ENCODE results near the gene RNF213.

Gene RNF213

DNA sequence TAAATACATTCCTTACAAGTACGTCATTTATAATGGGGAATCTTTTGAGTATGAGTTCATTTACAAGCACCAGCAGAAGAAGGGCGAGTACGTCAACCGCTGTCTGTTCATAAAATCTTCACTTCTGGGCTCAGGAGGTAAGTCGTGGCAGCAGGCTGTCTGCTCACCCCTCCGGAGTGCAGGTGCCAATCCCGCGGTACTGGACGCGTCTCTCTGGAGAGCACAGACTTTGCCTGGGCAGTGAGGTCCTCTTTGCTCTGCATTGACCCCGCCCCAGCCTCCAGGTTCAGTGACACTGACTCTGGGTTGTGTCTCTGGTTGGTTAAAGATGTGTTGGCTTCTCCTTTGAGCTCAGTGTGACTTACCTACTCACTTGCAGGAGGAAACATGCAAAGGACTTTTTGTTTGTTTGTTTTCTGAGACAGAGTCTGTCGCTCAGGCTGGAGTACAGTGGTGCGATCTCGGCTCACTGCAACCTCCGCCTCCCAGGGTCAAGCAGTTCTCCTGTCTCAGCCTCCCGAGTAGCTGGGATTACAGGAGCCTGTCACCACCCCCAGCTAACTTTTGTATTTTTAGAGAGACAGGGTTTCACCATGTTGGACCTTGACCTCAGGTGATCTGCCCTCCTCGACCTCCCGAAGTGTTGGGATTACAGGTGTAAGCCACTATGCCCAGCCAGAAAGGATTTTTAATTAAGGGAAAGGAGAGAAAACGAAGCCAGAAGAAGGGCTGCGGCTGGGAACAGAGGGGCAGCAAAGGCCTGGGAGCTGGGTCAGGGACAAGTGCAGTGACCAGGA lies 31.2 kb downstream of the RNF213 start:
- H2AFZ ChIP-seq = no peak overlapping the region
- no peaks in the 10 kb centered on the region for H3K36me3 ChIP-seq (ENCODE audit: control insufficient read depth, insufficient read depth, low read length)
- H3K9me3 ChIP-seq (ENCODE audit: control insufficient read depth, low read length) = no peaks in the 10 kb centered on the region
- H3K9ac ChIP-seq = no peak overlapping the region
- TF ChIP-seq CTCF (IDR thresholded peaks at IDR 0.05) = no peak
- H3K79me2 ChIP-seq = peaks cover 48% of the 10 kb centered on the region
- no peaks in the 10 kb centered on the region for H3K27me3 ChIP-seq (ENCODE audit: control insufficient read depth, insufficient read depth, low read length)
- H3K4me1 ChIP-seq = no peaks in the 10 kb centered on the region
- H3K4me3 ChIP-seq (ENCODE audit: low read depth, low read length) = no peak overlapping the region
- H3K4me2 ChIP-seq (ENCODE audit: low read length) = no peak overlapping the region
- H3K27ac ChIP-seq = no peak overlapping the region

- peak; percentile 8 for TF ChIP-seq CTCF (IDR thresholded peaks at IDR 0.05)
- Histone ChIP-seq H3K4me1 (no peaks in the 10 kb centered on the region), H3K36me3 (ENCODE audit: control insufficient read depth, insufficient read depth, low read length) (no peaks in the 10 kb centered on the region), H3K4me3 (ENCODE audit: low read depth, low read length) (no peak overlapping the region), H2AFZ (no peak overlapping the region), H3K9ac (no peak overlapping the region), H3K4me2 (ENCODE audit: low read length) (no peak overlapping the region), H3K79me2 (peaks cover 41% of the 10 kb centered on the region), H3K27ac (no peak overlapping the region), H3K27me3 (ENCODE audit: control insufficient read depth, insufficient read depth, low read length) (no peaks in the 10 kb centered on the region), H3K9me3 (ENCODE audit: control insufficient read depth, low read length) (no peaks in the 10 kb centered on the region)
Measured at GRCh38 chr17:80292521-80292971, 31.9 kb downstream of the RNF213 start.

DNA sequence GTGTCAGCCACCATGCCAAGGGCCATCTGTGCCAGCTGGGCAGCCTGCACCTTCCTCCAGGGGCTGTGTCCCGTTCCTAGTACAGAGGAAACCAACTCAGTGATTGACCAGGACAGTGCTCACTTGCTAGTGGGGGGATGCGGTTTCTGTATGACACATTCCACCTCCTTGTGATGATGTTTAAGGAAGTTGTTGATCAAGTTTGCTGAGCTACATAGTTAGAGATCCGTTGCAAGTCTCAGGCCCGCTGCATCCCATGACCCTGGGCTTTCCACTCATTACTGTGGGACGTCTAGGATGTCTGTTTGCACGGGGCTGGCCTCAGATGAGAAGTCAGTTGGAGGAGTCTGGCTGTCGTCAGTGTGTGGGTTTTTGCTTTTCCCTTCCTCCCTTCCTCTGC lies 33.6 kb downstream of the RNF213 start:
- TF ChIP-seq CTCF (IDR thresholded peaks at IDR 0.05) = no peak
- H3K27me3 ChIP-seq (ENCODE audit: control insufficient read depth, insufficient read depth, low read length) = no peaks in the 10 kb centered on the region
- no peaks in the 10 kb centered on the region for H3K4me1 ChIP-seq
- no peak overlapping the region for H3K9ac ChIP-seq
- H3K79me2 ChIP-seq = peaks cover 29% of the 10 kb centered on the region
- H3K27ac ChIP-seq = no peak overlapping the region
- no peak overlapping the region for H3K4me2 ChIP-seq (ENCODE audit: low read length)
- no peak overlapping the region for H3K4me3 ChIP-seq (ENCODE audit: low read depth, low read length)
- no peaks in the 10 kb centered on the region for H3K9me3 ChIP-seq (ENCODE audit: control insufficient read depth, low read length)
- H3K36me3 ChIP-seq (ENCODE audit: control insufficient read depth, insufficient read depth, low read length) = no peaks in the 10 kb centered on the region
- H2AFZ ChIP-seq = no peak overlapping the region

DNA sequence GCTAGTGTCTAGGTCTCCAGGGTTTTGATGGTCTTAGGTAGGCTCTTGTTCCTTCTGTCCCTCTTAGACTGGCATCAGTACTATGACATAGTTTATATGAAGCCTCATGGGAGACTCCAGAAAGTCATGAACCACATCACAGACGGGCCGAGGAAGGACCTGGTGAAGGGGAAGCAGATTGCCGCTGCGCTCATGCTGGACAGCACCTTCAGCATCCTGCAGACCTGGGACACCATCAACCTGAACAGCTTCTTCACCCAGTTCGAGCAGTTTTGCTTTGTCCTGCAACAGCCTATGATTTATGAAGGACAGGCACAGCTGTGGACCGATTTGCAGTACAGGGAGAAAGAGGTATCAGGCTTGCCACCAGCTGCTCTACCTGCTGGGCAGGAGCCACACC lies 34.0 kb downstream of the RNF213 start:
- Histone ChIP-seq H3K4me3 (ENCODE audit: low read depth, low read length) (no peak overlapping the region), H3K4me1 (no peaks in the 10 kb centered on the region), H3K27ac (no peak overlapping the region), H3K36me3 (ENCODE audit: control insufficient read depth, insufficient read depth, low read length) (no peaks in the 10 kb centered on the region), H3K79me2 (peaks cover 29% of the 10 kb centered on the region), H3K27me3 (ENCODE audit: control insufficient read depth, insufficient read depth, low read length) (no peaks in the 10 kb centered on the region), H3K4me2 (ENCODE audit: low read length) (no peak overlapping the region), H2AFZ (no peak overlapping the region), H3K9ac (no peak overlapping the region), H3K9me3 (ENCODE audit: control insufficient read depth, low read length) (no peaks in the 10 kb centered on the region)
- no peak for TF ChIP-seq CTCF (IDR thresholded peaks at IDR 0.05)

DNA sequence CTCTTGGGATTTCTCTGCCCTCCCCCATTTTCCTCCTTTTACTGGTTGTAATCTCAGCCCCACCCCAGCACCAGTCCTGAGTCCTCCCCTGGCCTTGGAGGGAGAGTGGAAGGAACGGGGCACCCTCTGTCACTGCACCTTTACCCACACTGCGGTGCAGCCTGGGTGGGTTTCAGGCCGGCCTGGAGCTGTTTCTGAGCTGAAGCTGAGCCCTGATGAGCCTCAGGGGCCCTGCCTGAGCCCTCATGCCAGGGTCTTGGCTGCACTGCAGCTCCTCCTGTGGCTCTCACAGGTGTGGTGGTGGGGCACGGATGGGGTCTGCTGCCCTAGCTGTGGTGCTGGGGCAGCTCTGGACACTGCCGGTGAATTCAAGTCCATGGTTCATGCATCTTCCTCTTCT lies 34.5 kb downstream of the RNF213 start:
- H3K27ac ChIP-seq = no peak overlapping the region

More for the DNA sequence above, 34.5 kb downstream of the RNF213 start:
- Histone ChIP-seq H3K36me3 (ENCODE audit: control insufficient read depth, insufficient read depth, low read length) (no peaks in the 10 kb centered on the region), H3K79me2 (peaks cover 27% of the 10 kb centered on the region), H3K4me3 (ENCODE audit: low read depth, low read length) (no peak overlapping the region), H2AFZ (no peak overlapping the region), H3K9me3 (ENCODE audit: control insufficient read depth, low read length) (no peaks in the 10 kb centered on the region), H3K4me1 (no peaks in the 10 kb centered on the region), H3K9ac (no peak overlapping the region), H3K27me3 (ENCODE audit: control insufficient read depth, insufficient read depth, low read length) (no peaks in the 10 kb centered on the region), H3K4me2 (ENCODE audit: low read length) (no peak overlapping the region)
- TF ChIP-seq CTCF (IDR thresholded peaks at IDR 0.05) = no peak
